HCT116 (cell line): ENCODE results near the gene CDRT15. TPM values are rescaled to one million over a fixed set of nuclear protein-coding genes. Genes with fewer than 3 reads are reported as not detected.

Experiments used
- ATAC-seq: fragments of 200-7000 bp; cut with Tn5 transposase; 2 replicates; pipeline ENCODE4 v1.9.1; 2020; ENCODE audit warnings: mild to moderate bottlenecking, moderate library complexity
- BruUV-seq: library from RNA; stranded (reverse); fragments of 400-500 nt; replicated peaks from 2 replicates; lab custom pipeline; 2021; lab: Mats Ljungman, UMichigan
- CTCF ChIA-PET: fragments of 300-600 bp; sonication (Branson Sonifier 250); formaldehyde crosslinking; loops from one replicate; lab custom pipeline; 2021; ENCODE audit warnings: antibody characterized with exemption; lab: Charles Lee
- POLR2A ChIA-PET: fragments of 300-600, 350-600 bp; sonication (Branson Sonifier 250); formaldehyde crosslinking; loops from one replicate; lab custom pipeline; 2021; ENCODE audit warnings: antibody characterized with exemption; lab: Charles Lee
- RAD21 ChIA-PET, 2 experiments: fragments of 300-600 bp; sonication (Branson Sonifier 250); formaldehyde crosslinking; loops; one replicate each; lab custom pipeline; 2023; ENCODE audit warnings: low total read pairs in 2 of 2; ENCODE audit not compliant: uncharacterized antibody in 2 of 2, unreplicated experiment in 2 of 2, low non-redundant PET in 1 of 2; lab: Charles Lee
- DNase-seq: peaks from one replicate; pipeline ENCODE4 v3.0.0-alpha.2; 2010; ENCODE audit warnings: low read depth, low spot score
- H2AFZ ChIP-seq: fragments of 200-600 bp; shearing (Covaris generic), sonication (generic); 2 replicates; pipeline ENCODE4 v1.6.1; 2017; ENCODE audit warnings: low read depth, mixed run types, mixed read lengths, antibody characterized with exemption, low read length; ENCODE audit not compliant: poor library complexity, severe bottlenecking
- H3K27ac ChIP-seq: 2 replicates; pipeline ENCODE4 v1.5.1; 2012; ENCODE audit warnings: low read depth, low read length
- H3K27me3 ChIP-seq: fragments of 200-600 bp; sonication (generic); 2 replicates; pipeline ENCODE4 v1.6.1; 2016; ENCODE audit warnings: mixed run types, low read length, mixed read lengths; ENCODE audit not compliant: insufficient read depth
- H3K36me3 ChIP-seq, 2 experiments: fragments of 200-500 bp in 1 of 2; fragments of 200-600 bp in 1 of 2; sonication (Bioruptor generic) in 1 of 2; sonication (generic) in 1 of 2; 2 replicates each; pipeline versions ENCODE4 v1.5.1 to v1.6.1; 2014 to 2016; ENCODE audit warnings: low read length in 2 of 2, inconsistent platforms in 1 of 2, mixed read lengths in 1 of 2, mixed run types in 1 of 2; ENCODE audit not compliant: insufficient read depth in 2 of 2, control insufficient read depth in 1 of 2
- H3K4me1 ChIP-seq, 2 experiments: fragments of 200-600 bp in 1 of 2; sonication (generic) in 1 of 2; 2 replicates each; pipeline versions ENCODE4 v1.5.1 to v1.6.1; 2012 to 2017; ENCODE audit warnings: low read length in 2 of 2, inconsistent platforms in 1 of 2, mild to moderate bottlenecking in 1 of 2, mixed read lengths in 1 of 2, mixed run types in 1 of 2, moderate library complexity in 1 of 2; ENCODE audit not compliant: insufficient read depth in 2 of 2, control insufficient read depth in 1 of 2
- H3K4me2 ChIP-seq: fragments of 200-600 bp; sonication (generic); 2 replicates; pipeline ENCODE4 v1.6.1; 2017; ENCODE audit warnings: mixed run types, low read length, mixed read lengths
- H3K4me3 ChIP-seq, 2 experiments: fragments of 200-600 bp in 1 of 2; sonication (generic) in 1 of 2; replicated peaks in 1 of 2; 2 replicates each; pipeline ENCODE4 v1.5.1; 2011 to 2016; ENCODE audit warnings: low read length in 2 of 2, control low read depth in 1 of 2, low read depth in 1 of 2, mild to moderate bottlenecking in 1 of 2, mixed read lengths in 1 of 2, mixed run types in 1 of 2
- H3K79me2 ChIP-seq: fragments of 200-600 bp; sonication (generic); 2 replicates; pipeline ENCODE4 v1.6.1; 2017; ENCODE audit warnings: mild to moderate bottlenecking, mixed run types, low read length, moderate library complexity, mixed read lengths; ENCODE audit not compliant: insufficient read depth
- H3K9ac ChIP-seq: fragments of 200-600 bp; sonication (generic); 2 replicates; pipeline ENCODE4 v1.6.1; 2016; ENCODE audit warnings: low read length, mixed read lengths
- H3K9me2 ChIP-seq: fragments of 200-600 bp; sonication (generic), shearing (Covaris generic); 2 replicates; pipeline ENCODE4 v1.6.1; 2017; ENCODE audit warnings: mixed run types, mild to moderate bottlenecking, moderate library complexity; ENCODE audit not compliant: insufficient read depth
- H3K9me3 ChIP-seq, 2 experiments: fragments of 200-500 bp in 1 of 2; fragments of 200-600 bp in 1 of 2; sonication (Bioruptor generic) in 1 of 2; sonication (generic) in 1 of 2; 2 replicates each; pipeline ENCODE4 v1.6.1; 2014 to 2017; ENCODE audit warnings: low read length in 2 of 2, mixed read lengths in 2 of 2, inconsistent platforms in 1 of 2, low read depth in 1 of 2, mild to moderate bottlenecking in 1 of 2, mixed run types in 1 of 2, moderate library complexity in 1 of 2; ENCODE audit not compliant: control insufficient read depth in 1 of 2, insufficient read depth in 1 of 2
- H4K20me1 ChIP-seq: fragments of 200-600 bp; sonication (generic), shearing (Covaris generic); 2 replicates; pipeline ENCODE4 v1.6.1; 2017; ENCODE audit warnings: mixed run types, mild to moderate bottlenecking, moderate library complexity; ENCODE audit not compliant: insufficient read depth
- ATF3 ChIP-seq: IDR thresholded peaks from 2 replicates; pipeline ENCODE4 v1.6.1; 2012
- CBX3 ChIP-seq: IDR thresholded peaks from 2 replicates; pipeline ENCODE4 v1.6.1; 2012; ENCODE audit warnings: low read depth
- EGR1 ChIP-seq: IDR thresholded peaks from 2 replicates; pipeline ENCODE4 v1.6.1; 2012; ENCODE audit warnings: low read depth
- ELF1 ChIP-seq: IDR thresholded peaks from 2 replicates; pipeline ENCODE4 v1.6.1; 2012; ENCODE audit warnings: low read depth, borderline replicate concordance
- EZH2phosphoT487 ChIP-seq: fragments of 200-600 bp; IDR thresholded peaks from 2 replicates; pipeline ENCODE4 v1.6.1; 2018; ENCODE audit warnings: antibody characterized with exemption, borderline replicate concordance
- JUND ChIP-seq: IDR thresholded peaks from 2 replicates; pipeline ENCODE4 v1.6.1; 2012
- POLR2A ChIP-seq: IDR thresholded peaks from 2 replicates; pipeline ENCODE4 v1.7.0; 2011; ENCODE audit warnings: borderline replicate concordance; ENCODE audit not compliant: insufficient read depth, insufficient read length; ENCODE audit errors: extremely low read depth
- RAD21 ChIP-seq: IDR thresholded peaks from 2 replicates; pipeline ENCODE4 v1.6.1; 2012; ENCODE audit warnings: low read depth, mild to moderate bottlenecking
- SP1 ChIP-seq: IDR thresholded peaks from 2 replicates; pipeline ENCODE4 v1.6.1; 2012; ENCODE audit warnings: low read depth
- TCF7L2 ChIP-seq: IDR thresholded peaks from 2 replicates; pipeline ENCODE4 v1.7.0; 2011; ENCODE audit warnings: borderline replicate concordance, inconsistent platforms; ENCODE audit not compliant: insufficient read depth, insufficient read length; ENCODE audit errors: extremely low read depth
- ZFX ChIP-seq: fragments of 450-650 bp; IDR thresholded peaks from 2 replicates; pipeline ENCODE4 v1.6.1; 2017
- intact Hi-C: fragments of 100-400 bp; cut with micrococcal nuclease; formaldehyde crosslinking; loops from 2 replicates; pipeline ENCODE4 v1.10.0; 2022
- total RNA-seq: library from RNA; stranded (reverse); gene quantifications from one replicate; pipeline ENCODE4 v1.2.1, GENCODE V29; 2021; ENCODE audit not compliant: unreplicated experiment

The CDRT15 gene
- total RNA-seq, 1 experiment from 2014 or later: not detected

- CTCF ChIA-PET: no interaction called here
- Histone ChIP-seq H3K4me2 (no peak overlapping the region), H3K9me3 (no peaks in the 10 kb centered on the region), H3K36me3 (no peaks in the 10 kb centered on the region), H3K27ac (no peak overlapping the region), H3K9me2 (no peaks in the 10 kb centered on the region), H3K4me1 (no peaks in the 10 kb centered on the region), H2AFZ (no peak overlapping the region), H3K4me3 (no peak overlapping the region), H4K20me1 (no peaks in the 10 kb centered on the region), H3K79me2 (no peaks in the 10 kb centered on the region), H3K27me3 (no peaks in the 10 kb centered on the region), H3K9ac (no peak overlapping the region)
- no peak for DNase-seq
- POLR2A ChIA-PET: no interaction called here
- intact Hi-C loops: no loop called here
- no peak for TF ChIP-seq ATF3
- 0 out of 2 replicates have a peak, but pooled peaks have one; percentile 8 for TF ChIP-seq RAD21
- no peak for TF ChIP-seq CBX3
- ATAC-seq: no peak; the same call in 1 of the 2 replicates
- no TSS peak for BruUV-seq
- RAD21 ChIA-PET: no interaction called here
Measured at GRCh38 chr17:14227052-14227451, 9.6 kb downstream of the CDRT15 start.

- Histone ChIP-seq H2AFZ (no peak overlapping the region), H3K36me3 (no peaks in the 10 kb centered on the region), H3K4me2 (no peak overlapping the region), H3K79me2 (no peaks in the 10 kb centered on the region), H3K9me2 (no peaks in the 10 kb centered on the region), H3K27ac (no peak overlapping the region), H3K9ac (no peak overlapping the region), H4K20me1 (no peaks in the 10 kb centered on the region), H3K9me3 (no peaks in the 10 kb centered on the region), H3K4me1 (no peaks in the 10 kb centered on the region), H3K4me3 (no peak overlapping the region), H3K27me3 (no peaks in the 10 kb centered on the region)
- ChIA-PET CTCF (no interaction called here), POLR2A (no interaction called here), RAD21 (no interaction called here)
- DNase-seq: no peak
- TF ChIP-seq JUND (no peak), EGR1 (no peak), POLR2A (no peak), SP1 (no peak), ELF1 (no peak), TCF7L2 (no peak), EZH2phosphoT487 (no peak), ZFX (no peak)
- no peak for ATAC-seq
- BruUV-seq: no TSS peak
- intact Hi-C loops: no loop called here
Measured at GRCh38 chr17:14225254-14225980, 11.2 kb downstream of the CDRT15 start.
